ENCODE data around the gene PIP4K2A. TPM values are rescaled to one million over a fixed set of nuclear protein-coding genes. Genes with fewer than 3 reads are reported as not detected.
A peak's percentile ranks its signal among the peaks of the same experiment; 100 is the strongest.
"Not testable (repeated sequence)": the region's sequence is repeated elsewhere in the genome, so short reads cannot be mapped to it uniquely, and the experiment has no call there.

PIP4K2A gene
- total RNA-seq, 1 donor from 2014 or later: 34.9 TPM

GRCh38 chr10:22699976-22700375 is 14.4 kb downstream of the PIP4K2A start:
- no peak overlapping the region for H3K27ac ChIP-seq
- no peak for DNase-seq (ENCODE audit: low spot score in 2 of 2)
- no peak overlapping the region for H3K4me3 ChIP-seq
- no peaks in the 10 kb centered on the region for H3K36me3 ChIP-seq
- TF ChIP-seq CTCF (IDR thresholded peaks at IDR 0.05): no peak
- H3K4me1 ChIP-seq: peaks cover 0 to 18% of the 10 kb centered on the region in 2 donors
- intact Hi-C loops (cut with DNase I): no loop called here
- H3K27me3 ChIP-seq: no peaks in the 10 kb centered on the region
- H3K9me3 ChIP-seq: no peaks in the 10 kb centered on the region

GRCh38 chr10:22698941-22699440 is 15.4 kb downstream of the PIP4K2A start:
- TF ChIP-seq CTCF (IDR thresholded peaks at IDR 0.05): no peak
- intact Hi-C loops (cut with DNase I): no loop called here
- H3K4me1 ChIP-seq: peaks cover 0 to 18% of the 10 kb centered on the region in 2 donors

GRCh38 chr10:22697800-22698199 is 16.6 kb downstream of the PIP4K2A start:
- Histone ChIP-seq H3K9me3 (no peaks in the 10 kb centered on the region), H3K27ac (no peak overlapping the region), H3K27me3 (no peaks in the 10 kb centered on the region), H3K4me3 (no peak overlapping the region), H3K36me3 (no peaks in the 10 kb centered on the region), H3K4me1 (peaks cover 0 to 18% of the 10 kb centered on the region in 2 donors)
- intact Hi-C loops (cut with DNase I): no loop called here
- TF ChIP-seq CTCF (IDR thresholded peaks at IDR 0.05): no peak
- no peak for DNase-seq (ENCODE audit: low spot score in 2 of 2)

More at GRCh38 chr10:22698941-22699440, 15.4 kb downstream of the PIP4K2A start:
- Histone ChIP-seq H3K27ac (peak overlapping the region; percentile 2 to 47), H3K4me3 (no peak overlapping the region), H3K27me3 (no peaks in the 10 kb centered on the region), H3K36me3 (no peaks in the 10 kb centered on the region), H3K9me3 (no peaks in the 10 kb centered on the region)
- DNase-seq (ENCODE audit: low spot score in 2 of 2): no peak

- TF ChIP-seq CTCF (IDR thresholded peaks at IDR 0.05): no peak
- intact Hi-C loops (cut with DNase I): no loop called here
- H3K36me3 ChIP-seq: no peaks in the 10 kb centered on the region
- no peaks in the 10 kb centered on the region for H3K9me3 ChIP-seq
- H3K27ac ChIP-seq: peak overlapping the region in 1 of 2 donors; percentile 0
- H3K4me3 ChIP-seq: no peak overlapping the region
- H3K27me3 ChIP-seq: no peaks in the 10 kb centered on the region
- DNase-seq (ENCODE audit: low spot score in 2 of 2): no peak
- H3K4me1 ChIP-seq: peaks cover 0 to 16% of the 10 kb centered on the region in 2 donors
These were observed 17.3 kb downstream of the PIP4K2A start for GRCh38 chr10:22697101-22697500.

GRCh38 chr10:22693860-22694259 is 20.5 kb downstream of the PIP4K2A start:
- peaks cover 0 to 3% of the 10 kb centered on the region in 2 donors for H3K4me1 ChIP-seq
- H3K36me3 ChIP-seq: no peaks in the 10 kb centered on the region
- intact Hi-C loops (cut with DNase I): no loop called here
- no peak overlapping the region for H3K27ac ChIP-seq
- no peaks in the 10 kb centered on the region for H3K27me3 ChIP-seq
- no peak overlapping the region for H3K4me3 ChIP-seq
- DNase-seq (ENCODE audit: low spot score in 2 of 2): no peak
- no peaks in the 10 kb centered on the region for H3K9me3 ChIP-seq
- TF ChIP-seq CTCF (IDR thresholded peaks at IDR 0.05): no peak

- intact Hi-C loops (cut with DNase I): no loop called here
- no peak for TF ChIP-seq CTCF (IDR thresholded peaks at IDR 0.05)
- H3K9me3 ChIP-seq: no peaks in the 10 kb centered on the region
These were observed 21.0 kb downstream of the PIP4K2A start for GRCh38 chr10:22693371-22693784.

GRCh38 chr10:22692119-22692518 is 22.3 kb downstream of the PIP4K2A start:
- intact Hi-C loops (cut with DNase I); H3K4me1 ChIP-seq; H3K36me3 ChIP-seq; DNase-seq (ENCODE audit: low spot score in 2 of 2); H3K4me3 ChIP-seq; H3K9me3 ChIP-seq; H3K27me3 ChIP-seq; H3K27ac ChIP-seq: not testable (repeated sequence)

More at GRCh38 chr10:22693371-22693784, 21.0 kb downstream of the PIP4K2A start:
- Histone ChIP-seq H3K27me3 (no peaks in the 10 kb centered on the region), H3K4me3 (no peak overlapping the region), H3K36me3 (no peaks in the 10 kb centered on the region), H3K27ac (no peak overlapping the region), H3K4me1 (no peaks in the 10 kb centered on the region)
- DNase-seq (ENCODE audit: low spot score in 2 of 2): no peak
